BLaER1 treated with 17β-estradiol and CSF1 and Interleukin-3, amounts not matched to agents 10 nM and 100 nM (cell line): ENCODE measurements around the gene CCDC51.

Source experiments
- H3K27ac ChIP-seq, 11 experiments: shearing (Covaris generic); formaldehyde crosslinking; 2 replicates each; pipeline ENCODE4 v1.8.1; 2022
- H3K27me3 ChIP-seq, 11 experiments: shearing (Covaris generic); formaldehyde crosslinking; 2 replicates each; pipeline ENCODE4 v1.8.1; 2022
- H3K36me3 ChIP-seq, 11 experiments: shearing (Covaris generic); formaldehyde crosslinking; 2 replicates each; pipeline ENCODE4 v1.8.1; 2022
- H3K4me1 ChIP-seq, 10 experiments: shearing (Covaris generic); formaldehyde crosslinking; 2 replicates each; pipeline ENCODE4 v1.8.1; 2022
- H3K4me2 ChIP-seq, 11 experiments: shearing (Covaris generic); formaldehyde crosslinking; 2 replicates each; pipeline ENCODE4 v1.8.1; 2022
- H3K4me3 ChIP-seq, 10 experiments: shearing (Covaris generic); formaldehyde crosslinking; 2 replicates each; pipeline ENCODE4 v1.8.1; 2022
- H3K9ac ChIP-seq, 11 experiments: shearing (Covaris generic); formaldehyde crosslinking; 2 replicates each; pipeline ENCODE4 v1.8.1; 2022
- H3K9me3 ChIP-seq, 11 experiments: shearing (Covaris generic); formaldehyde crosslinking; replicated peaks in 1 of 11; 2 replicates each; pipeline ENCODE4 v1.8.1; 2022
- H4K20me1 ChIP-seq, 11 experiments: shearing (Covaris generic); formaldehyde crosslinking; 2 replicates each; pipeline ENCODE4 v1.8.1; 2022
- Cebpa-rat ChIP-seq, 11 experiments: shearing (Covaris generic); IDR thresholded peaks; 2 replicates each; pipeline ENCODE4 v1.8.1; 2022

CCDC51 gene

DNA sequence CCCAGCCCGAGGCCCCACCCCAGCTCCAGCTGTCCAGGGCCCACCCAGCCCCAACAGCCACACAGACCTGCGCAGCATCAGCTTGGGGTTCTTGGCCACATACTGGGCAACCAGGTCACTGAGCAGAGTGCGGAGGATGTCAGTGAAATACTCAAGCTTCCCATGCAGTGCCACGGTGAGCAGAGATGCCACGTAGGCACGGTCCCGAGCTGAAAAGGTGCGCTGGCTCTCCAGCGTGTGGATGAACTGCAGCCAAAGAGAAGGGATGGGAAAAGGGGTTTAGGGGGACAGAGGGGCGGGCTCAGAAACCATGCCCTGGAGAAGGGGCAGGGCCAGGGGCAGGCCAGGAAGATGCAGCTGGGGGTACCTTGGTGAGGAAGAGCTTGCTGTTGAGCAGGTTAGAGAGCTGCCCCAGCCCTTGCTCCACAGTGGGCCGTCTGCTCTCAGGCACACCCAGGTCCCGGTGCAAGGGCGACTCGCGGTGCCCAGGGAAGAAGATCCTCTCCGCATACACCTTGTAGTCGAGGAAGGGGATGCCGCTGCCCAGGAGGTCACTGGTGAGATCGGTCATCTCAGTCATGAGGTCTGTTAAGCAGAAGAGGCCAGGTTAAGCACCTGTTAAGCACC is 27.4 kb downstream of the CCDC51 start:
- Histone ChIP-seq H3K9me3 (no peaks in the 10 kb centered on the region), H3K4me1 (no peaks in the 10 kb centered on the region; a peak in 1 of 20 replicates), H4K20me1 (peaks cover 0 to 64% (median 11%) of the 10 kb centered on the region in 11 experiments; a peak in 11 of 22 replicates), H3K4me3 (no peak overlapping the region), H3K4me2 (no peak overlapping the region), H3K9ac (no peak overlapping the region), H3K36me3 (peaks cover 83 to 100% (median 100%) of the 10 kb centered on the region in 11 experiments), H3K27ac (no peak overlapping the region), H3K27me3 (no peaks in the 10 kb centered on the region)
- no peak for TF ChIP-seq Cebpa-rat (IDR thresholded peaks at IDR 0.05)

DNA sequence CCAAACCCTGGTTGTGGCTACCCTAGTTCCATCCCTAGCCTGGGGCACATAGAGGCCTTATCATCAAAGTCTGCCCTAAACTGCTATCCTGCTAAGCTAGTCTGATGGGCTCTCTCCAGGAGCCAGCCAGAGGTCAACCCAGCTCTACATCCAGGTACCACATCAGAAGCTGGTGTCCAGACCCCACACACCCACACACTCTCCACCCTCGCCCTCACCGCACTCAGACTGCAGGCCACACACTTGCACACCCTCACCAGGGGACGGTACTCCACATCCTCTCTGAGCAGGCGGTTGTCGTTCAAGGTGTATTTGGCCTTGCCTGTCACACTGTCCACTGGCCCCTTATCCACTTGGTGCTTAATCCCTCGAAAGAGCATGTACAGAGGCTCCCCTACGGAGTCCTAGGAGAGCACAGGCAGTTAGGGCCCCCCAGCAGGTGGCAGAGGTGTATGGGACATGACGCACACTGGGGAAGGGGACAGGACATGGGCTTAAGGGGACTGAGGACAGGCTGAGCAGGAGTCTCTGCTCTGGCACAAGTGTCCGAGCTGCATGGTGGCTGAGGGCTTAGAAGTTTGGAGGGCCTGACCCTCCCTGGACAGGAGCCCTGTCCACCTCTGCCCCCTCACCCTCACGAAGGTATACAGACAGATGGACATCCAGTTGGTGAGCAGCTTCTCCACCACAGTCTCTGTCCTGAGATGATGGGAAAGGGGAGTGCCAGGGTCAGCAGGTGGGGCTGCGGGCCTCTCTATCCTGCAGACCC is 28.1 kb downstream of the CCDC51 start:
- no peak overlapping the region; a peak in 1 of 22 replicates for H3K9ac ChIP-seq
- H3K4me2 ChIP-seq = no peak overlapping the region
- H3K4me3 ChIP-seq = no peak overlapping the region
- no peaks in the 10 kb centered on the region for H3K9me3 ChIP-seq
- H3K36me3 ChIP-seq = peaks cover 85 to 100% (median 100%) of the 10 kb centered on the region in 11 experiments
- H3K4me1 ChIP-seq = no peaks in the 10 kb centered on the region; a peak in 1 of 20 replicates
- no peak overlapping the region; a peak in 1 of 22 replicates for H3K27ac ChIP-seq
- H3K27me3 ChIP-seq = no peaks in the 10 kb centered on the region
- peaks cover 0 to 59% (median 8%) of the 10 kb centered on the region in 11 experiments; a peak in 10 of 22 replicates for H4K20me1 ChIP-seq
- no peak for TF ChIP-seq Cebpa-rat (IDR thresholded peaks at IDR 0.05)

DNA sequence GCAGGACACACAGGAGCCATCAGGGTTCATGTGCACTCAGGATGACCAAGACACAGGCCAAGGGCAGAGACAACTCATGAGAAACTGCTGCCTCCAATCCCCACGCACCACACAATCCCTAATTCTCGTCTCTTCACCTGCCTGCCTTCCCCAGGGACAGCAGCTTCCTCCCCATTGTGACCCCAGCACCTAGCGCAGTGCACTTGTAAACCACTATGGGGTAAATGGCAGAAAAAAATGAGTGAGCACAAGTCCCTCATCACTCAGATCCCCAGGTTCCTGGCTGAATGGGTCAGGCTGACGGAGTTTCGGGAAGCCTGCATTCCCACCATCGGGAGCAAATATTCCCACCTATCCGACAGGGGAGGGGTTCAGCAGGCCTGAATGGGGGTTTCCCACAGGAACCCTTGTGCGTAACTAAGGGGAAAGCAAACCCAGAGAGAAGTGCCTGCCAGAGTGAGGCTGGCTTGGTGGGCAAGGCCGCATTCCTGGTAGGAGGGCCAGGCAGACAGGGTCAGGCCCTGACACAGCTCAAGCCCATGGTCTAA is 28.8 kb downstream of the CCDC51 start:
- no peak overlapping the region for H3K4me3 ChIP-seq
- no peaks in the 10 kb centered on the region for H3K27me3 ChIP-seq
- no peak for TF ChIP-seq Cebpa-rat (IDR thresholded peaks at IDR 0.05)
- no peak overlapping the region for H3K4me2 ChIP-seq
- H3K27ac ChIP-seq = no peak overlapping the region; a peak in 1 of 22 replicates
- H4K20me1 ChIP-seq = peaks cover 0 to 57% (median 1%) of the 10 kb centered on the region in 11 experiments; a peak in 9 of 22 replicates
- H3K9ac ChIP-seq = no peak overlapping the region; a peak in 1 of 22 replicates
- H3K36me3 ChIP-seq = peaks cover 79 to 100% (median 100%) of the 10 kb centered on the region in 11 experiments
- H3K4me1 ChIP-seq = no peaks in the 10 kb centered on the region; a peak in 1 of 20 replicates
- no peaks in the 10 kb centered on the region for H3K9me3 ChIP-seq

DNA sequence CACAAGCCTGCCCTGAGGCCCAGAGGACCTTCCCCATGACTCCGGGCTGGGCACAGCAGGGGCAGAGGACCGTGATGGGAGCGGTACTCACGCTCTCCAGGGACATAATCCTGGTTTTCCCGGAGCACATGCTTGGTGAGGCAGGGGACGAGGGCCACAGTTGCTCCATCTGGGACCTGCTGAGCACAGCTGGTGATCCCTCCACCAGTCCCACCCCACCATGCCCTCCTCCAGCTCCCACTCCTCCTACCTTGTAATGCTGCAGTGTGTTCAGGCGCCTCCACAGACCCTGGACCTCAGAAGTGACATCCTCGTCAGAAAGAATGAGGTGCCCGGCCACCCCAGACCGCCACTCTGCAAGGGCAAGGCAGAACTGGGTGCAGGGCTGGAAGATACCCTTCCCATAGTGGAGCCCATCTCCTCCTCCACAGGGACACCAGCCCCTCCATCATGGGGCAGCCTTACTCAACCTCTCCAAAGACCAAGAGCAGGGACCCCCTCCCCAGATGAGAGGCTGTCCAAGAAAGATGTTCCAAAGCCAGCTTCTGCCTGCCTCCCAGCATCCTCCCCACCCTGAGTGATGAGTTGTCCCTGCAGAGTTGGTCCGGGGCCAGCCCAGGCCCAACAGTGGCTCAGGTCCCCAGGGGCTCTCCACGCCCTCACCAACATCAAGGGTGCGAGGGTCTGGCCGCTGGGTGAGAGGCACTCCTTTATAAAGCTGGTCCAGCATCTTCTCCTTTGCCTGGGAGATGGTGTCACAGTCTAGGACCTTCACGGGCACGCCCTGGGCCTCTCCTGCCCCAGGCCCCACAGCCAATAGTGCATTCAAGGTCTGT is 29.5 kb downstream of the CCDC51 start:
- Histone ChIP-seq H3K27me3 (no peaks in the 10 kb centered on the region), H3K27ac (no peak overlapping the region; a peak in 1 of 22 replicates), H3K9ac (no peak overlapping the region), H3K4me3 (no peak overlapping the region), H3K4me1 (no peaks in the 10 kb centered on the region; a peak in 1 of 20 replicates), H4K20me1 (peaks cover 0 to 61% (median under 1%) of the 10 kb centered on the region in 11 experiments; a peak in 8 of 22 replicates), H3K4me2 (no peak overlapping the region), H3K36me3 (peaks cover 79 to 100% (median 100%) of the 10 kb centered on the region in 11 experiments), H3K9me3 (no peaks in the 10 kb centered on the region)
- TF ChIP-seq Cebpa-rat (IDR thresholded peaks at IDR 0.05) = no peak

DNA sequence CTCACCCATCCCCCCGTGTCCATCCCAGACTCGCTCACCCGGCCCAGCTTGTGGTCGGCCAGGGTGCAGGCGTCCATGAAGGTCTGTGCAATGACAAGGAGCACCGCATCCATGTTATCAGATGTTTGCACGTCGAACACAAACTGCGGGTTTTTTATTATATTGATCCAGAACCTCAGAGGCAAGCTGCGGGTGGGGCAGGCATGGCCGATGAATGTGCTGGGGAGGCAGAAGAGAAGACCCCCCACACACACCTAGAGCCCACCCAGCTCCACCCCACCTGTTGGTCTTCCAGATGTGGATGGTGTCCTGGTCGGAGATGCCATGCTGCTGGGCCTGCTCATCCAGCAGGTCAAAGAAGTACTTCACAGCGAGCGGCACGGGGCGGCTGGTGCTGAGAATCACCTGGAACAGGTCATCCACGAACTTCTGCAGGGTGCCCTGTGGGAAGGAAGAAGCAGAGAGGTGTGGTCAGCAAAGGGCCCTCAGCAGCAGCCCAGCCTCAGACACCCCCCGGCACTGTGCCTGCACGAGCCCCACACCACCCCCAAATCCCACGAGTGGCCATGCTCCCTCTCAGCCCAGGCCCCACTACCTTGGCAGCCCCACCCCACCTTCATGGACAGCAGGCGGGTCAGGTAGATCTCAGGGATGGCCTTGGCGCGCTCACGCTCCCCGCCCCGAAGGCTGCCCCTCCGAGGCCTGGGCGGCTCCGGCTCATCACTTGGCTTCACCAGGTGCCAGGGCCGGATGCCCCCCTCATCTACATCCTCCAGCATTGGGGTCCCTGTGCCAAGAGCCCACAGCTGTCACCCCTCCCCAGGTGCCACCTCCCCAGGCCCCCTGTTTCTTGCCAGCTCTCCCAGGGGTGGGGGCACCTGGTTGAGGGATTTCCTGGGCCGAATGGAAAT is 30.4 kb downstream of the CCDC51 start:
- no peak overlapping the region for H3K9ac ChIP-seq
- no peaks in the 10 kb centered on the region for H3K9me3 ChIP-seq
- no peak for TF ChIP-seq Cebpa-rat (IDR thresholded peaks at IDR 0.05)
- peaks cover 0 to 63% (median 4%) of the 10 kb centered on the region in 11 experiments; a peak in 8 of 22 replicates for H4K20me1 ChIP-seq
- no peak overlapping the region for H3K4me3 ChIP-seq
- no peaks in the 10 kb centered on the region for H3K27me3 ChIP-seq
- H3K4me1 ChIP-seq = no peaks in the 10 kb centered on the region; a peak in 1 of 20 replicates
- H3K4me2 ChIP-seq = no peak overlapping the region
- no peak overlapping the region; a peak in 1 of 22 replicates for H3K27ac ChIP-seq
- H3K36me3 ChIP-seq = peaks cover 80 to 100% (median 100%) of the 10 kb centered on the region in 11 experiments

DNA sequence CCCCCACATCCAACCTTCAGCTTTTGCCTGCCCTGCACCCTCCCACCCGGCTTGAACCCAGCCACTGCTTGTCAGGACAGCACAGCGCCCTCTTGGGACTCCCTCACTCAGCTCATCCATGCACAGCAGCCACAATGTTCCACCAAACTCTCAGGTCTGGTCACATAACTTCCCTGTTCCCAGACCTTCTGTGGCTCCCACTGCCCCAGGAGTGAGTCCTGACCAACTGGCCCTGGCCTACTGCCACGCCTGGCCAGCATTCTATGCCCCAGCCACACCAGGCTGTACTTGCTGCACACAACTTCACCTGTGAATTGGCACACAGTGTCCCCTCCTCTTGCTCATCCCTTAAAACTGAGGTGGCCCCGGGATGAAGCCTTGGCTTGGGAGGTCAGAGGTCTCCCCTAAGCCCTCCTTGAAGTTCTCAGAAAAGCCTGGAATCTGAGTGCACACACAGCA is 31.1 kb downstream of the CCDC51 start:
- no peaks in the 10 kb centered on the region for H3K27me3 ChIP-seq
- H3K36me3 ChIP-seq = peaks cover 78 to 100% (median 100%) of the 10 kb centered on the region in 11 experiments
- no peaks in the 10 kb centered on the region for H3K9me3 ChIP-seq
- H3K4me2 ChIP-seq = no peak overlapping the region
- no peak overlapping the region for H3K27ac ChIP-seq
- no peak for TF ChIP-seq Cebpa-rat (IDR thresholded peaks at IDR 0.05)
- H4K20me1 ChIP-seq = peaks cover 0 to 66% (median under 1%) of the 10 kb centered on the region in 11 experiments; a peak in 7 of 22 replicates
- no peaks in the 10 kb centered on the region; a peak in 1 of 20 replicates for H3K4me1 ChIP-seq
- no peak overlapping the region for H3K4me3 ChIP-seq
- H3K9ac ChIP-seq = peak overlapping the region in 1 of 11 experiments; percentile 15; a peak in 1 of 22 replicates

DNA sequence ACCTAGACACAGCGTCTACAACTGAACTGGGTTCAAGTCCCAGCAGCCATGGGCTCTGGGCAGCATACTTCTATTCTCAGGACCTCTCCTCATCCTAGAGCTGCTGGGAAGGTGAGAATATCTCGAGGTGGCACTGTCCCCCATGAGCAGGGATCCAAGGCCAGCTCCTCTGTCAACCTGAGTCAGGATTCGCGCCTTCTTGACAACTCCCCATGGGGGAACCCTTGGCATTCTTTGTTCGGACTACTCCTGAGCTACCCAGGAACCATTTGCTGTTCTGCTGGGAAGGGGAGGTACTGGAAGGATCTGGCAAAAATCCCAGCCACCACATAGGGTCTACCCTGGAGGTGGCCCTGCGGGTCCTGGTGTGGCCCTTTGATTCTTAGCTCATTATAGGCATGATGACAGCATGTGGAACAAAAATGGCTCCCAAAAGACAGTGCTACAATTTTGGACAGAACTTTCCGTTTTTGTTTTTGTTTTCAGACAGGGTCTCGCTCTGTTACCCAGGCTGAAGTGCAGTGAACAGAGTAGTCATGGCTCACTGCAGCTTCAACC is 32.3 kb downstream of the CCDC51 start:
- H3K9me3 ChIP-seq = no peaks in the 10 kb centered on the region
- no peaks in the 10 kb centered on the region for H3K27me3 ChIP-seq
- no peaks in the 10 kb centered on the region; a peak in 1 of 20 replicates for H3K4me1 ChIP-seq
- H3K9ac ChIP-seq = no peak overlapping the region
- H3K36me3 ChIP-seq = peaks cover 68 to 100% (median 99%) of the 10 kb centered on the region in 11 experiments
- H3K27ac ChIP-seq = no peak overlapping the region
- TF ChIP-seq Cebpa-rat (IDR thresholded peaks at IDR 0.05) = no peak
- peaks cover 0 to 60% (median 2%) of the 10 kb centered on the region in 11 experiments; a peak in 6 of 22 replicates for H4K20me1 ChIP-seq
- no peak overlapping the region for H3K4me2 ChIP-seq
- no peak overlapping the region for H3K4me3 ChIP-seq
